ENCODE measurements around the gene TMEM30A.

The TMEM30A gene

GRCh38 chr6:75203721-75204120, 80.9 kb downstream of the TMEM30A start:
- peak overlapping the region; percentile 67 for H3K4me3 ChIP-seq (replicated peaks; ENCODE audit: low read depth, low read length)
- DNase-seq (ENCODE audit: low read depth) = peak; percentile 49
- no peak for TF ChIP-seq CTCF (IDR thresholded peaks at IDR 0.05; ENCODE audit: low read length, missing control alignments)
